ENCODE data around the gene ANKRD52. TPM values are rescaled to one million over a fixed set of nuclear protein-coding genes. Genes with fewer than 3 reads are reported as not detected.

ANKRD52 gene
- total RNA-seq: 10 to 100 TPM; 35.6 to 53.8 (median 43.1) TPM
- long read RNA-seq, donor 1, partial matches to known transcripts: 9 of 13 reads
- long read RNA-seq, donor 1, other reads (novel, unspliced or antisense): 4 of 13 reads
- long read RNA-seq, donor 2, partial matches to known transcripts: 3 of 4 reads
- long read RNA-seq, donor 2, other reads (novel, unspliced or antisense): 1 of 4 reads

DNA sequence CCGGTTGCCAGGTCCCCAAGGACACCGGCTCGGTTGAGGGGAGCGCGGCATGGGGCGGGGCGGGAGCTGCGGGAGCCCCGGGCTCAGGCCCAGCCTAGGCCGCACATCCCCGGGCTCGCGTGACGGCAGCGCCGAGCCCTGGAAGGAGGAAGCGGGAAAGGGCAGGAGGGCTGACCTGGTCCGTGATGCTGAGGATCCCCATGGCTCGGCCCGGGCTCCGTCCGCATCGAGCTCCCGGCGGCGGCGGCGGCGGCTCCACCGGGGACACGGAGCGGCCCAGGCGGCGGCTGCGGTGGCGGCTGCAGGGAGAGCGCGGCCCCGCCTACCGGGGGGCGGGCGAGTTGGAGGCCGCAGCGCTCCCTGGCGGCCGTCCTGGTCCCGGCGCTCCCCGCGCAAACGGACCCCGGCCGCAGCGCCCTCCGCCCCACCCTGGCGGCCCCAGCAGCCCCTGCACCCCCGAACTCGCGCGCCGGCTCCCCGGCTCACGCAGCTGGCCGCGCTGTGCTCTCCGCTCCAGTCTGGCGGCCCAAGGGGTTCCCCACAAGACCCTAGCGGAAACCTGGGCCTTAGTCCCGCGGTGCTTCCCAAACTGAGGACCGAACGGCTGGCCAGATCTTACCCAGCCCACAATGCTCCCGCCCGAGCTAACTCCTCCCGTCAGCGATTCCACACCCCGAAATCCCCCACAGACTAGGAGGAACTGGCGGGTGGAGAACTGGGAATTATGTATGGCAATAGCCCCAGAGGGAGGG is at the start of gene ANKRD52:
Gene ANKRD52, minus strand, starts transcription at position 317 of the 752 bp plus-strand sequence. Its CDS starts 115 bp downstream, at position 202.
- intact Hi-C loops (cut with DNase I, micrococcal nuclease): no loop called here
- ATAC-seq: peak; percentile 99
- Histone ChIP-seq H3K9me3 (no peaks in the 10 kb centered on the region), H3K36me3 (ENCODE audit: low read depth) (peaks cover 4% of the 10 kb centered on the region), H3K4me1 (ENCODE audit: low read depth) (peaks cover 19% of the 10 kb centered on the region), H3K4me3 (peak within 1 kb of the TSS; percentile 69)
- TF ChIP-seq CTCF (IDR thresholded peaks at IDR 0.05): peak; percentile 89
- DNase-seq: peak; percentile 80 to 86 (median 84)

DNA sequence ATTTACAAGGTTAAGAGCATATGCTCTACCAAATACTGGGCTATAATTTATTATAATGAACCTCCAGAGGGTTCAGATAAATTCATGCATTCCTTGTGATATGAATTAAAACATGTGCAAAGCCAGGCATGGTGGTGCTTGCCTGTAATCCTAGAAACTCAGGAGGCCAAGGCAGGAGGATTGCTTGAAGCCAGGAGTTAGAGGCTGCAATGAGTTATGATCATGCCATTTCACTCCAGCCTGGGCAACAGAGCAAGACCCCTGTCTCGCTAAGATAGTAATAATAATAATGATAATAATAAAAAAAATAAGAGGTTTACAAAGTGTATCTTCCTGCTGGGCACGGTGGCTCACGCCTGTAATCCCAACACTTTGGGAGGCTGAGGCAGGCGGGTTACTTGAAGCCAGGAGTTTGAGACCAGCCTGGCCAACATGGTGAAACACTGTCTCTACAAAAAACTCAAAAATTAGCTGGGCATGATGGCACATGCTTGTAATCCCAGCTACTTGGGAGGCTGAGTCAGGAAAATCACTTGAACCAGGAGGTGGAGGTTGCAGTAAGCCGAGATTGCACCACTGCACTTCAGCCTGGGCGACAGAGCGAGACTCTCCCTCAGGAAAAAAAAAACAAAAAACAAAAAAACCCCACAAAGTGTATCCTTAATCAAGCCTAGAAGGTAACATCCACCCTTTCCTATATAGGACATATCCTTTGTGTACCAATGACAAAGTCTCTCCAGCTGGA is 49.2 kb upstream of the ANKRD52 start:
- no peak for TF ChIP-seq CTCF (IDR thresholded peaks at IDR 0.05)
- DNase-seq (no peak), ATAC-seq (no peak)
- no peaks in the 10 kb centered on the region for H3K36me3 ChIP-seq (ENCODE audit: low read depth)
- no peak overlapping the region for H3K4me3 ChIP-seq
- no peaks in the 10 kb centered on the region for H3K4me1 ChIP-seq (ENCODE audit: low read depth)
- no peaks in the 10 kb centered on the region for H3K9me3 ChIP-seq
- intact Hi-C loops (cut with DNase I, micrococcal nuclease): no loop called here

DNA sequence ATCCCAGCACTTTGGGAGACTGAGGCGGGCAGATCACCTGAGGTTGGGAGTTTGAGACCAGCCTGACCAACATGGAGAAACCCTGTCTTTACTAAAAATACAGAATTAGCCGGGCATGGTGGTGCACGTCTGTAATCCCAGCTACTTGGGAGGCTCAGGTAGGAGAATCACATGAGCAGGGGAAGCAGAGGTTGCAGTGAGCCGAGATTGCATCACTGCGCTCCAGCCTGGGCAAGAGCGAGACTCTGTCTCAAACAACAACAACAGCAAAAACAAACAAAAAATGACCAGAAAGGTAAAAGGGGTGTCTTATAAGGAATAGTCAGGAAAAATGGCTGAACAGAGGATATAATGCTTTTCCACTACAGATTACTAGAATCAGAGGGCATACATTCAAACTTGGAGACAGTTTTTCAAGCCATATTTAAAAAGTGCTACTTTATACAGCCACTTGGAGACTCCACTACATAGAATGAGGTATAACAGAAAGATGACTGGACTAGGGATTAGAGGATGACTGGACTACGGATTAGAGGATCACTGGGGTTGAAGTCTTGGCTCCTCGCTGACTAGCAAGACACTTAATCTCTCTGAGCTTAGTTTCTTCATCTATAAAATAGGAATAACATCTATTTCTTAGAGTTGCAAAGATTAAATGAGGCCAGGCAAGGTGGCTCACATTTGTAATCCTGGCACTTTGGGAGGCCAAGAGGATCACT is 46.8 kb upstream of the ANKRD52 start:
- TF ChIP-seq CTCF (IDR thresholded peaks at IDR 0.05): no peak
- no peak for DNase-seq
- H3K36me3 ChIP-seq (ENCODE audit: low read depth): no peaks in the 10 kb centered on the region
- H3K4me3 ChIP-seq: no peak overlapping the region
- H3K4me1 ChIP-seq (ENCODE audit: low read depth): peaks cover 10% of the 10 kb centered on the region
- no peaks in the 10 kb centered on the region for H3K9me3 ChIP-seq
- intact Hi-C loops (cut with DNase I, micrococcal nuclease): no loop called here
- no peak for ATAC-seq

GRCh38 chr12:56304276-56304675 is 46.1 kb upstream of the ANKRD52 start:
- DNase-seq (no peak), ATAC-seq (no peak)
- Histone ChIP-seq H3K36me3 (ENCODE audit: low read depth) (no peaks in the 10 kb centered on the region), H3K4me1 (ENCODE audit: low read depth) (peaks cover 10% of the 10 kb centered on the region), H3K4me3 (no peak overlapping the region), H3K9me3 (no peaks in the 10 kb centered on the region)
- TF ChIP-seq CTCF (IDR thresholded peaks at IDR 0.05): no peak
- intact Hi-C loops (cut with DNase I, micrococcal nuclease): no loop called here

- no peak for TF ChIP-seq CTCF (IDR thresholded peaks at IDR 0.05)
- DNase-seq (no peak), ATAC-seq (peak; percentile 4)
- Histone ChIP-seq H3K4me1 (ENCODE audit: low read depth) (peaks cover 41% of the 10 kb centered on the region), H3K4me3 (peak overlapping the region; percentile 49), H3K36me3 (ENCODE audit: low read depth) (no peaks in the 10 kb centered on the region), H3K9me3 (no peaks in the 10 kb centered on the region)
- intact Hi-C loops (cut with DNase I, micrococcal nuclease): no loop called here
Observed at GRCh38 chr12:56300644-56301464, 42.7 kb upstream of the ANKRD52 start.
